GM18511 (cell line): Measurements from ENCODE around the gene NISCH.

Source experiments
- ATAC-seq: cut with Tn5 transposase; IDR thresholded peaks from one replicate; pipeline ENCODE4 v1.9.1; 2021; ENCODE audit warnings: mild to moderate bottlenecking, moderate library complexity; ENCODE audit not compliant: unreplicated experiment

Gene NISCH

DNA sequence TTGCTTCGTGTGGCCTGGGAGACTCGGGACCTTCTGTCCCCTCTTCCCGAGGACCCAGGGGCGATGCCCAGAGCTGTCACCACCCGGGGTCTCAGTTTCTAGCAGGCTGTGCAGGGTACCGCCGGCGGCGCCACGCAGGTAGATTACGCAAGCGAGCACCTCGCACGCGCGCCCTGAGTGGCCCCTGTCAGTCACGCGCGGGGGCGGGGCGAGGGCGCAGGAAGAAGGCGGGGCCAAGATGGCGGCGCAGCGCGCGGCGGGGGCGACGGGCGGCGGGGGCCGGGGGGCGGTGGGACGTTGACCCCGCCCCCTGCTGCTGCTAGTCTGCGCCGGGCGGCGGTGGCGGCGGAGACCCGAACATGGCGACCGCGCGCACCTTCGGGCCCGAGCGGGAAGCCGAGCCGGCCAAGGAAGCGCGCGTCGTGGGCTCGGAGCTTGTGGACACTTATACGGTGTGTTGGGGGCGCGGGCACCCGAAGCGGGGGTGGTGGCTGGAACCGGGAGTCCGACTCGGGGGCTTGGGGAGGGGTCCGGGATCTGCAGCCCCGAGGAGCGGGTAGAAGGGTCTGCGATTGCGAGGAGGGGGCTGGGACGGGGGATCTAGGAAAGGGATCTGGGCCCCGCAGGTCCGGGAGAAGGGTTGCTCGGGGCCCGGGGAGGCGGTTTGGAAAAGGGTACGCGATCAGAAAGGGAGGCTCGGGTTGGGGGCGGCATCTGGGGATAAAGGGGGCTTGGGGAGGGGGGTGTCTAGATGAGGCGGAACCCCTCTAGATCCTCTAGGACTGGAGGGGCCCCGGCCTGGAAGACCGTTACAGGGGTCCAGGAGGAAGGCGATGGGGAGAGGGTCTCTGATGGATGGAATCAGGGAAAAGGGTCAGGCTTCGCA is at the start of gene NISCH:
NISCH (plus strand) TSS at position 322 of the 886 bp plus-strand sequence; CDS start at position 360, 38 bp downstream.
- peak; percentile 85 for ATAC-seq

DNA sequence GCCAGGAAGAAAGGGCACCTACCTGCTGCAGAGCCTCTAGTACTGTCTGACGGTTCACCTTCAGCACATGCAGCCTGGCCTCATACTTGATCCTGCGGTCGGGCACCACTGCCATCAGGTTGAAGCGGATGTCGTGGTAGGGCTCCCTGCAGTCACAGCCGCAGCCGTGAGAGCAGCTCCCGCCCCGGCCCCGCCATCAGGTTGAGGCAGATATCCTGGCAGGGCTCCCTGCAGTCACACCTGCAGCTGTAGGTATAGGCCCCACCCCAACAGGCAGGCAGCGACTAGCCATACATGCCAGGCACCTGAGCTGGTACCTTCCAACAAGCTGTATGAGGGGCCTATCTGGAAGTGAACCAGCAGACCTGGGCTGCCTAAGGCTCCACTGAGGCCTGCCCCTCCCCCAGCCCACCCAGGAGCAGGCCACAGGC is 49.2 kb upstream of the NISCH start:
- ATAC-seq = no peak

DNA sequence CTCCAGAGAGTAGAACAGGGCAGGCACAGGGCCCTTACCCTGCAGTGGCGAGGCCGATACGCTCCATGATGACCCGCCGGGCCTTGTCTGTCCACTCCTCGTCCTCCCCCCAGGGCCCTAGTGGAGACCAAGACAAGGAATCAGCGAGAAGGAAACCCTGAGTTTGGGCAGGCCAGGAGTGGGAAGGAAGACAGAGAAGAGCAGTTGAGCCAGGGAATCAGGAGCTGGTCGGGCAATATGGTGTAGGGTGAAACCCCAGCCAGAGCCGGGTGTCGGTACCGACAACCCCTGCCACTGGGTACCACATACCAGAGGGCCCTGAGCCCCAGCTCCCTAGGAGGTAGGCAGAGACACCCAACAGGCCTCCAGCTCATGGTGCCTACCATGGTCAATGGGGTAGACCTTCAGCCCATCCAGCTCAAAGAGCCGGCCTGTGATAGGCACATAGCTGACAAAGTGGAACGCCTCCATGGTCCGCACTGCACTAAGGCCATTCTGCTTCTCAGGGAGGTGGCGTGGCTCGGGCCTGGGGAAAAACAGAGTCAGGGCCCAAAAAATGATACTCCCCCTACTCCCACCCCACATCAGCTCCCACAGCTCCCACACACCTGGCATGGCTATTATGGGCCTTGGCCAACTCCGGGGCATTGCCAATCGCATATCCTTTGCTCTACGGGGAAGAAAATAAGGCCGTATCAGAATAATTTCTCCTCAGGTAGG is 48.5 kb upstream of the NISCH start:
- no peak for ATAC-seq

DNA sequence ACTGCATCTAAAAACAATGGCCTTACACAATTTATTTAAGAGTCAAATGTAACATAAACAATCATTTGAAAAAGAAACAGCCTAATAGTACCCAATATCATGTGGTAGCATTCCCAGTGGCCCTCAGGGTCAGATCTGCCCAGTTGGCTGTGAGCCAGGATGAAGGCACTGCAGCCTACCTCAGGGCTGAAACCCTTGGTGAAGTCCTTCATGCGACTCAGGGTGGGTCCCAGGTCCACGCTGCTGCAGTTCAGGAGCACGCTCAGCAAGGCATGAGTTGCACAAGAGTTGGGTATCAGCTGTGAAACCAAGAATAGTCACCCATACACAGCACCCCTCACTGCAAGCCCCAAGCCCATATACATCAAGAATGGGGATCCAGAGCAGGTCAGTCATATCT is 47.6 kb upstream of the NISCH start:
- ATAC-seq = no peak

DNA sequence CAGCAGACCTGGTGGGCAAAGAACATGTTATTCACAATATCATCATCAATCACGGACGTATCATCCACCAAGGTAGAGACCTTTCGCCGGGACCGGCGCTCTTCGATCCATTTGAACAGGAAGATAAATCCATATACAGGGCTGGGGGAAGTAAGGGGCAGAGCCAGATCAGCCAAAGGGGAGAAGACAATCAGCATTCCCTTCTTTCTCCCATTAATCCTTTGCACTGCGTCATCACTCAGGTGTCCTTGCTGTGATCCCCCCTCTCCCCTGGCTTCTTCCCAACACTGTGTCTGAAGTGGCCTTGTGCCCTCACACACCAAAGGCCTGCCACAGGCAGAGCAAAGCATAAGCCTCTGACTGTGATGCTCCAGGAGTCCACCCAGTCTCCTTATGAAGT is 46.9 kb upstream of the NISCH start:
- no peak for ATAC-seq

DNA sequence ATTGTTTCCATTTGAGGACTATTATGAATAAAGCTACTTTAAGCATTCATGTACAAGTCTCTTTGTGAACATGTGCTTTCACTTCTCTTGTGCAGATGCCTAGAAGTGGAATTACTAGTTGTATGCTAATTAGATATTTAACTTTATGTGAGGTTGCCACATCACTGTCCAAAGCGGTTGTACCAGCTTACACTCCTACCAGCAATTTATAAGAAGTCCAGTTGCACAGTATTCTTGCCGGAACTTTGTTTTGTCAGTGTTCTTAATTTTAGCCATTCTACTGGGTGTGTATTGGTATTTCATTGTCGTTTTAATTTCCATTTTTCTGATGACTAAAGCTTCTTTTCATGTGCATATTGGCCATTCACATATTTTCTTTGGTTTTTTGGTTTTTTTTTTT is 39.6 kb upstream of the NISCH start:
- no peak for ATAC-seq

DNA sequence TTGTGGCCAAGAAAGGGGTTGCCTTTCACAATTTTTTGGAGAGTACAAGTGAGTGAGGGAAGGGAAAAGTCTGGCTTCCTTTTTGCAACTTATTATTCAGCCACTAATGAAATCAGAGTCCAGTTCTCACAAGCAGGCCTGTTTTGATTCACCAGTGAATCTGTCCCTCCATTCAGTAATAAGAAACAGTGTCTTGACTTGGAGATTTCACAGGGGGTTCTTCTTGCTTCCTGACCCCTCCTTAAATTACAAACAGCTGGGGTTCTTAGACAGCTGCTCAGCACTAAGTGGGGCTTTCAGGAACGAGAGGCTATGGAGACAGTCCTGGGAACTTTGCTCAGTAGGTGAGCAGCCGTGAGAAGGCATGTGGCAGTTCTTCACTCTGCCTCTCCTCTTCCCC is 35.0 kb upstream of the NISCH start:
- no peak for ATAC-seq

DNA sequence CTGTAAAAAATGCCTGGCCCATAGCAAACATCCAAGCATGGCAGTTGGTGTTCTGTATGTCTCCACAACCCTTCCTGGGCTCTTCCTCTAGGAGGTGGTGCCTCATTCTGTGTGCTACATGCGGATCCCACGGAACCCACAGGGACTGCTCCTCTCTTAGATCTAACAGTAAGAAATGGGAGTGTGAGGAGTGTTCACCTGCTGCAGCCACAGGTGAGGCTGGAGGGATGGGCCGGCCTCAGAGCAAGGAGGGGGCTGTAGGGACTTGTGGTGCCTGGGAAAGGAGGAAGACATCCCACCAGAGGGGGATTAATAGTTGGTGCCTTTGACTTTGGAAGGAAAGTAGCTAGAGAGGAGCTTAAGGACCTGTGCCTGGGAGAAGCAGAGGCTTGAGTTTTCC is 32.7 kb upstream of the NISCH start:
- no peak for ATAC-seq

DNA sequence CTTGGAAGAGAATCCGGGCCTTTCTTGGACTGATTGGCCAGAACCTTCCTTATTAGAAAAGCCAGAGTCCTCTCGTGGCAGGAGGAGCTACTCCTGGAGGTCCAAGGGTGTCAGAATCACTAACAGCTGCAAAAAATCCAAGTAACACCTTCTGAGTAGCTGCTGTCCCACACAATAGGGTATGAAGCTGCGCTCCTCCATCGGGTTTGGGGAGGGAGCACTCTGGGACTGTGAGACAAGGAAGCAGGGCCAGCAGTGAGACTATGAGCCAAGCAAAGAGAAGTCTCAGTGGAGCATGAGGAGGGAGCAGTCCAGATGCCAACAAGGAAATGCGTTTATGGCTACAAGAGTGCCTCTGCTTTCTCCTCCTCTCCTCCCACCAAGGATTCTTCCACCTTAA is 32.2 kb upstream of the NISCH start:
- ATAC-seq = no peak

DNA sequence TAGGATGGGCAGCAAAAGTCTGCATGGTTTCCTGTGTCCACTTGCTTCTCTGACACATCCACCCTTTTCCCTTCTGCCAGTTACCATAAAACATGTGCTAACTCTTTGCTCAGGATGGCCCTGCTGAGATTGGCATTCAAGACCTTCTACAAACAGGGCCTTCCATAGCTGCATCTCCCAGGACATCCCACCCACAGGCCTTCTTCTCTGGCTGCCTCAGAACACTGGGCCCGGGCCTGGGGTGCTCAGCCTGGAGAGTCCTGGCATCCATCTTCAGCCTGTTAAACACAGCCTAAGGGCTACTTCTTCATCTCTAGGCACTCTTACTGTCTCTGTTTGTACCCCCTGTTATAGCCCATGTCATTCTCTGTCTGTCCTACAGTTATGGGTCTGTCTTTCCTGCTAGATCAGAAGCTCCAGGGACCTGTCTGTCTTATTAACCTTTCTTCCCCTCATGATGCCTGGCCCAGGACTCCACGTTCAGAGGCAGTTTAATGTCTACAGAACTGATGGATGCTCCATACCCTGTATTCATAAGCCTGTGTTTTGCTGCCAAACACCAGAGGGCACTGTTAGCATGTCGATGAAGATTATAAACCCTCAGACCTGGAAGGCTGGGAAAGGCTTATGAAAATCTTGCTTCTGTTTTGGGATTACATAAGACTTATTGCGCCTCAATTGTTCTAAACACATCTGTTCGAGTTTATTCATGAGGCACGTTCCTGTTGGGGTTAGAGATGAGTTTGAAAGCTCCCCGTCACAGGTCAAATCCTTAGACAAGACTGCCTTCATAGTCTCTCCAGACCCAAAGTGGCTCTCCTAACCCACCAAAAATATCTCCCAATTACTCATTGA is 27.0 kb upstream of the NISCH start:
- no peak for ATAC-seq

DNA sequence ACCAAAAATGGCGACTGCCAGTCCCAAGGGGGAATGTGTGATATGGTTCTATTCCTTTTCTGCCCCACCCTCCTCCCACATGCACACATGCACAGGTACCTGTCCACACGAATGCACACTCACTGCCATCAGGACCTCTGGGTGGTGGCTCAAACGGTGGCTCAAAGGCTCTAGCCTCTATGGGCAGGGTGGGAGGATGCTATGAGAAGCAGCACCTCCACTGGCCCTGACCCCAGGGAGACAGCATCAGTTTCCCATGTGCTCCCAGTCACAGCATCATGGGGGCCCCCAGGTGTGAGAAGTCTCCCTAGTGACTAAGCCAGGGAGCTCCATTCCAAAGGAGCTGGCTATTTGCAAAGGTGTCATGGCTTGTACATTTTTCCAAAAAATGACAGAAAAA is 26.4 kb upstream of the NISCH start:
- ATAC-seq = no peak

DNA sequence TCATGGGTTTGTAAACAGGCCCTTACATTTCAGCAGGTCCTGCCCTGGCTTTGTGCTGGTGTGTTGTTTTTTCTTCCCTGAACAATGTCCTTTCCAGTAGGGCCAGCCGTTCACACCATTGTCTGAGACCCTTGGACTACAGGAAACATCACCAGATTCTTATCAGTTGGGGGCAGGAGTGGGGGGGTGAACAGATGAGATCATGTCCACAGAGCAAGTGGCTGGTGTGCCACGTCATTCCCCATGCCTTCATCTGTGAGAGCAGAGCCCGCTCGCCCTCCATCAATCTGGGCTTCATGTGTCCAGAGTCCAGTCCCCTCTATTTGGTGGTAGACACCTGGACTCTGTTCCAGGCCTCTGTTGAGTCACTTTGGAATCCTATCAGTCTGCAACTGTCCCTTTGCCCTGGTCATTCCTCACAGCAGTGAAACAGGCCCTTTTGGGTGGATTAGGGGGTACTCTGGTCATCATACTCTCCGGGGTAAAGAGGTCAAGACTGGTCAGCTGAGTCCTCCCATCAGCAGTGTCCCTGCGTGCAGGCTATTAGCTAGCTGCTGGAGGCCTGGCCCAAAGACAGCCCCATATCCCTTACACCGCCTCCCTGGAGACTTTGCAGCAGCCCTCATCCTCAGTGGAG is 25.5 kb upstream of the NISCH start:
- no peak for ATAC-seq

DNA sequence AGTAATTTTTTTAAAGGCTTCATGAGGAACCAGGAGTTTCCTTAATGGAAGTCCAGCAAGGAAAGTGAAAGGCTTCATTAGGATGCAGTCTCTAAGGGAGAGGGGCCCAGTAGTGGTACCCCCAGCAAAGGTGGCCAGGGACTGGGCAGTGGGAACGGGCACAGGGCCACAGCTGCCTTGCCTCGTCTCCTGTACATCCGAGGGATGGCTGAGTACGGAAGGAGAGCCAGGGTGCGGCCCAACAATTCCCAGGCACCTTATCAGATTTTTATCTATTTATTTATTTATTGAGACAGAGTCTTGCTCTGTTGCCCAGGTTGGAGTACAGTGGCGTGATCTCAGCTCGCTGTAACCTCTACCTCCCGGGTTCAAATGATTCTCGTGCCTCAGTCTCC is 25.0 kb upstream of the NISCH start:
- no peak for ATAC-seq

DNA sequence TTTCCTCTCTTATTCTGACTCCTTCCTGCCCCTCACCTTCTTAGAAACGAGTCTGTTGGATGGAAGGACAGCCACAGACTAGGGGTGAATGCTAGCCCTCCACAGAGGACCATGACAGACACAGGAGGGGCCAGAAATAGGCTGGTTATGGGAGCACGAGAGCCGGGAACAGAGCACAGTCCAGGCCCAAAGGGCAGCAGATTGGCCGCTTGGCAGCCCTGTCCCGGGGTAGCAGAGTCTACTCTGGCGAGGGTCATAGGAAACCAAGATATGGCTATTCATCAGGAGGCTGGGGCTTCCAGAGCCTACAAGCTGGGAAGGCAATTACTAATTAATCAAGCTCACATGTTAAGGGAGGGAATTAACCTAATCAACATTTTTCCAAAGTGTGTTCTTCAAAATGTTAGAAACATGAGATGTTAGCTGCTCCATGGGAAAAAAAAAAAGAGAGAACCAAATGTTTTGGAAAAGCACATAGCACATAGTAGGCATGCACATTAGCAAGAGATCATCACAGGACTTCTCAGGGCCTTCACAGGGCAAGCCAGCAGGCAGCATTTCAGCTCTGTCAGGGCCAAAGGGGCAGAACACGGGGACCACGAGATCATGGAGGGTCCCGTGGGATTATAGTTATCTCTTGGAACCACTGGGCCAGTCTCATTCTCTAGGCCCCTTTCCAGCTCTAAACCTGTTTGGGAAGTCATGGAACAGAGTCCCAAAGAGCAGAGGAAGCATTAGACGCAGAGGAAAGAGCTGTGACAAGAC is 23.8 kb upstream of the NISCH start:
- no peak for ATAC-seq

DNA sequence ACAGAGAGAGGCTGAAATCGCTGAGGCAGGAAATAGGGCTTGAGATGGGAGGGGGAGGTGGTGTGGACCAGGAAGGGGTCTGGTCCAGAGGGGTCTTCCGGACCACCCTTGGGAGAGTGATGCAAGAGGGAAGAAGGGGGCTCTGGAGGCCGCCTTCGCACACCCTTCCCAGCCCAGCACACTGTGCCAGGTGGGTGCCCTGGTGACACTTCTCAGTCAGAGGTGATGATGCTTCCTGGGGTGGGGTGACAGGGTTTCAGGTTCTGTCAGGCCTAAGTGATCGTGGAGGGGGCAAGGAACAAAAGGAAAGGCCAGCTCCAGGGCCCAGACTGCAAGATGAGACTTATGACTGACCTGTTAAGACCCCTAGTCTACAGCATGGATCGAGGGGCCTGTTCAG is 23.2 kb upstream of the NISCH start:
- ATAC-seq = no peak

DNA sequence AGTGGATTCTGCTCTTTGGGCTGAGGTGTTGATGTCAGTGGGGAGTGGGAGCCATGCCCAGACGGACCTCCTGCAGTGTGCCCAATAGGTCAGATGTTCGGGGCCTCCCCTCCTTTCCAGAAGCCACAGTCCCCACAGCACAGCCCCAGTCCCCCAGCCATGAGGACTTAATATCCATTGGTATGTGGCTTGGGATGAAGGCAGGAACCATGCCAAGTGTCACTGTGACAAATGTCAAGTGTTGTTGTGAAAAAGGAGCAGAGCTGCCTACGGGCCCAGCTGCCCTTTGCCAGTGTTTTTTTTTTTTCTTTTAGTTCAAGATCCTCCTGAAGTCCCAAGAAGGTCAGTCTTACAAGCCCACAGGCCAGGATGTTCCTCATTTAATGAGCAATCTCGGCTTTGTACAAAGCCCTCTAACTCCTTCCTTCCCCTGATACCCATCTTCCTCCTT is 22.7 kb upstream of the NISCH start:
- no peak for ATAC-seq

DNA sequence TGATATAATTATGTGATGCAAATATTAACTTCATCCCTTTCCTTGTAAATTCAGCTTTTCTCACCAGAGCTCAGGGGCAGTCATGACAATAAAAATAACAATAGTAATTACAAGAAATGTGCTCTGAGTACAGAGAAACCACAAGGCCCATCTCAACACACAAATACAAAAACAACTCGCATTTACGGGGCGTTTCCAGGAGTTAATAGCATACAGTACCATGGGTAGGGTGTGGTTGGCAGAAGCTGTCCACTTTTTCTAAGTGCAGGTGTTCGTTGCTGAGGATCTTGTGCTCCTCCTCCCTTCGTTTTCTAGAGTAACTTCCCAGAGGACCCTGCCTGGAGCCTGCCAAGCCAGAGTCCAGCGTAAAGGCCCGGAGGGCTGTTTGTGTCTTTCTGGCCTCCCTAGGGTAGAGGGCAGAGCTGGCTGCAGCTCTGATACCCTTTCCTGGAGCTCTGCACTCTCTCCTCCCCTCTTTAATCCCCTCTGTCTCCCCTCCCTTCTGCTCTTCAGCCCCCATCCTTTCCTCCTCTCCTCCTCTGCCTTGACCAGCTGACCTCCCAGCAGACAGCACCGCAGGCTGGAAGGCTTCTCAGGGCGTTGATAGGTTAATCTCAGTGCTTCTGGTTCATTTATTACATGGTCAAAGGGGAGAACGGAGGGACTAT is 21.9 kb upstream of the NISCH start:
- no peak for ATAC-seq

DNA sequence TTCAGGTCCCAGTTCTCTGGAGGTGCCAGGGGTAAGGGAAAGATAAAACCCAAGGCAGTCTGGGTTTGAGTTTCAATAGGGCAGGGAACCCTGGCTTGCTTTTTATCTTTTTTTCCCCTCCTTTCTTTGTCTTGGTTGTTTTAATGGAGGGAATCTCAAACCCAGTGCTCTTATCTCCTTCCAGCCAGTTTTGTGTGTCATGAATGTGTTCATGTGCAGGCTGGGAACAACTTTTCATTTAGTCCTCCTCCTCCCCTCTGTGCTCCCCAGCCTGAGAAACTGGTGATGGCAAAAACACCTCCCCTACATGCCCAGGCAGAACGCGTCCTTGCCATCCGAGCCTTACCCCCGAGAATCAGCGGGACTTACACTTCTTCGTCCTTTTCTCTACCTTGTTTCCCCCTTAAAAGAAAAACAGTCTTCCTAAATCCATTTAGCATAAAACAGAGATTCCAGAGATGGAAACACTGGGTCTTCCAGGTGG is 21.4 kb upstream of the NISCH start:
- no peak for ATAC-seq

DNA sequence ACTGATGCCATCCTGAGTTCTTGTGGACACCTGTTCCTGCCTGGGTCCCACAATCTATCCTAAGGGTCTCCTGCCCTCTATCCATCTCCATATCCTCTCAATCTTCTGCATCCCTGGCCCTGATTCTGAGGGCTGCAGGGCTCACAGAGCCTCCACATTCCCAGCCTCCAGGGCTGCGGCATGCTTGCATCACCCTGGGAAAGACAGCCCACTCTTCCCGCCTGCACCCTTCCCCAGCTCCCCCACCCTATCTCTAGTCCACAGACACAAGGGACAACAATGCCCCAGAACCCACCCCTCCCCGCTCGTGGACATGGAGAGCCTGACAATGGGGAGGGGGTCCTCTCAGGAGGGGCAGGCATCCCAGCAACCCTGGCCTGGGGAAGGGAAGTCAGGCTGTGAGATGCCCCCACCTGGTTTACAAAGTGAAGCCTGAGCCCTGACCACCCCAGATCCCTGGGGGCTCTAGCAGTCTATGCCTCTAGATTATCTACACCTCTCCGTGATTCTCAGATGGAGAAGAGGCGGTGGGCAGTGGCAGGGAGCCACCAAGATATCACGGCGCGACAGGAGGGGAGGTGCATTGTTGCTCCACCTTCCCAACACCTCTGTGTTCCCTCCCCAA is 20.8 kb upstream of the NISCH start:
- ATAC-seq = no peak
